GM19193 (cell line): ENCODE measurements around the gene HMG20B.

Source experiments
- POLR2A ChIP-seq: IDR thresholded peaks from 4 replicates; pipeline ENCODE4 v1.6.1; 2011; ENCODE audit not compliant: insufficient read depth, insufficient read length; ENCODE audit errors: extremely low read depth

HMG20B gene

DNA sequence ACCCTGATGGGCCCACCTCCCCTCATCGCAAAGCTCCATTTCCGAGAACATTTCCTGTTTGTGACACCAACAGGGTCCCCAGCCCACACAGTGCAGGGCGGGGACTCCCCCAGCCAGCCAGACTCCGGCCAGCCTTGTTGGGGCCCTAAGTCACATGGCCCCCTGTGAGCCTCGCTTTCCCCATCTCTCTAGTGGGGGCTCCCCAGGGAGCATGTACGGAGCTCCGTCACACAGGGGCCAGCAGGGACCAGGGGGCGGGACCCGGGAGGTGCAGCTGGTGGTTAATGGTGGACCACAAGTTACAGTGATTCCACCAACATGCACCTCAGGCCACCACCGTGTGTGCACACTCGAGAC lies 32.2 kb downstream of the HMG20B start:
- no peak for TF ChIP-seq POLR2A

DNA sequence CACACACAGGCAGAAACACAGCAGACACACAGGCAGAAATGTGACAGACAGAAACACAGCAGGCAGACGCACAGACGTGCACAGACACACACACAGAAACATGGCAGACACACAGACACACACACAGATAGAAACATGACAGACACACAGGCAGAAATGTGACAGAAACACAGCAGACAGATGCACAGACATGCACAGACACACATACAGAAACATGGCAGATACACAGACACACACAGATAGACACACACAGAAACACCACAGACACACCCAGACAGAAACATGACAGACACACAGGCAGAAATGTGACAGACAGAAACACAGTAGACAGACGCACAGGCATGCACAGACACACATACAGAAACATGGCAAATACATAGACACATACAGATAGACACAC lies 32.6 kb downstream of the HMG20B start:
- no peak for TF ChIP-seq POLR2A

DNA sequence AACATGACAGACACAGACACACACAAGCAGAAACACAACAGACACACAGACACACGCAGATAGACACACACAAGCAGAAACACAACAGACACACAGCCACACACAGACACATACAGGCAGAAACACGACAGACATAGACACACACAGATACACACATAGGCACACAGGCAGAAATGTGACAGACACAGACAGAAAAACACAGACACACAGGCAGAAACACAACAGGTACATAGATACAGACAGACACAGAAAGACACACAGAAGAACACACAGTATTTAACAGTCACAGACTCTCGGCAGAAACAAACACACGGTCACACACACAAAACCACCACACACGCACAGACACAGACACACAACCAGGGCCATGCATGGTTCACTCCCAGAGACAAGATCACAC lies 33.0 kb downstream of the HMG20B start:
- TF ChIP-seq POLR2A: no peak

DNA sequence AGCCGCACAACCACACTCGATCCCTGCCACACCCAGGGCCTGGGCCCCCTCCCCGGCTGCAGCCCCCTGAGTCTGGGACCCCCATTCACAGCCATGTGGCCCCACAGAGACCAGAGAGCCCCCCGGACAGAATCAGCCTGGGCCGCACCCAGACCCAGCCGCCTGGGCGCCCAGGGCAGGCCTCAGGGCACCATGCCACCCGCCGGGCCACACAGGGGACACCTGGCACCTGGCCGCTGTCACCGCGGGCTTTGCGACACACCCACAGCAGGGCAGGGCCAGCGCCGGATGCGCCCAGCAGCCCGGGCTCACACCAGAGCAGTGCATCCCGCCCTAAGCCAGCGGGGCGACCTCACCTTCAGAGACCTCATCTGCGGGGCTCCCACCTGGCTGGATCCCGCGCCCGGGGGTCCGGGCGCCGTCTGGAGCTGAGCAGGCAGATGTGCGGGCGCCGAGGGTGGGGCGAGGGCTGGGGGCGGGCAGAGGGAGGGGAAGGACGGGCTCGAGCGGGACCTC lies 33.5 kb downstream of the HMG20B start:
- TF ChIP-seq POLR2A: no peak

DNA sequence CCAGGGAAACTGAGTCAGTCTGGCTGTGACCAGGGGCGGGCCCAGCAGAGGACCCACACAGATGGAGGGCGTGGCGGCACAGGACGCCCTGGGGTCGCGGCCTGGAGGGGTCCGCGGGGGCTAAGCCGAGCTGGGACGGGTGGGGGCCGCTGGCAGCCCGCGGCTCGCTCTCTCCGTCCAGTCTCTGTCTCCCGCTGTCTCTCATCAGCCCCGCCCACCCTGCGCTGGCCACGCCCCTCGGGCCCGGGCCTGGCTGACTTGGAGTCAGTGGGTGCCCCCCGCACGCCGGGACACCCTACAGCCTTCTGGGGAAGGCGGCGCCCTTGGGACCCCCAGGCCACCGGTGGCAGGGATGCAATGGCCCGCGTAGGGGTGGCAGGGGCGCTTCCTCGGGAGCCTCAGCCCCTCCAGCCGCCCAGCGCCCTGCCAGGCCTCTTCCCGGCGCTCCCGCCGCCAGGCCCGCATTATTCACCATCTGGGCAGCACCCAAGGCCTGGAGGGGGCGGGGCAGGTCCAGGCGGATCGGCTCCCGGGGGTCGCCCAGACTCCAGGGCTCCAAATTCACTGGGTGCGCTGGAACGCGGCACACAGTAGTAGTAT lies 34.0 kb downstream of the HMG20B start, which contains the start of gene TBXA2R:
TBXA2R (minus strand) TSS at position 186 of the 600 bp plus-strand sequence. CDS start 6,241 bp downstream, outside the sequence.
- TF ChIP-seq POLR2A: no peak

DNA sequence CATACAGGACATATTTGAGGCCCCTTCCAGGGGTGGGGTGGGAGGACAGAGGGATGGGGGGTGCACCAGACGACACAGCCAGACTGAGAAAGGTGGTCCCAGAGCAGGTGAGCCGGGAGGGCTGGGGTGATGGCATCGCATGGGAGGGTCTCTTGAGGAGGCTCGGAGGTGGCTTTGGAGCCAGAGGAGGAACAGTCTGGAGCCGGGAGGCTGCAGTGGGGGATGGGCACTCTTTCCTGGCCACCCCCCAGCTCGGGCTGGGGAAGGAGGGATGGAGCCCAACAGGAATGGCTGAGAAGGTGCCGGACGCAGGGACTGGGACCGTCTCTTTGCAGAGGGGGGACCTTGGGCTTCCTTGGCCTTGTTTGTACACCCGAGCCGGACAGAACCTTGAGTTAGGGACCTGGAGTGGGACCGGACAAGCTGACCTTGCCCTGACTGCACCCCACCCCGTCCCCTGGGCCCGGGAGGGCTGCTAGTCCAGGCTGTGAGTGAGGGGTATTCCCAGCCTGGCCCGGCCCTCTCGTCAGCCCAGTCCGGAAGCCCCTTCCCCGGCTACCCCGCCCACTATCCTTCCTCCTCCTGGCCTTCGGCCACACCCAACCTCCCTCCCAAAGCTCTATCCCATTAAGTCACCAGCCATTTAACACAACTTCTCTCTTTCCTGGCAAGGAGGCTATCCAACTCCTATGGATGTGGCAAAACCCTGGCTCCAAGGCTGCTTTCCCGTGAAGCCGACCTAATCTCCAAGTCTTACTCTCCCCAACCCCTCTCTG lies 34.7 kb downstream of the HMG20B start:
- TF ChIP-seq POLR2A: no peak

DNA sequence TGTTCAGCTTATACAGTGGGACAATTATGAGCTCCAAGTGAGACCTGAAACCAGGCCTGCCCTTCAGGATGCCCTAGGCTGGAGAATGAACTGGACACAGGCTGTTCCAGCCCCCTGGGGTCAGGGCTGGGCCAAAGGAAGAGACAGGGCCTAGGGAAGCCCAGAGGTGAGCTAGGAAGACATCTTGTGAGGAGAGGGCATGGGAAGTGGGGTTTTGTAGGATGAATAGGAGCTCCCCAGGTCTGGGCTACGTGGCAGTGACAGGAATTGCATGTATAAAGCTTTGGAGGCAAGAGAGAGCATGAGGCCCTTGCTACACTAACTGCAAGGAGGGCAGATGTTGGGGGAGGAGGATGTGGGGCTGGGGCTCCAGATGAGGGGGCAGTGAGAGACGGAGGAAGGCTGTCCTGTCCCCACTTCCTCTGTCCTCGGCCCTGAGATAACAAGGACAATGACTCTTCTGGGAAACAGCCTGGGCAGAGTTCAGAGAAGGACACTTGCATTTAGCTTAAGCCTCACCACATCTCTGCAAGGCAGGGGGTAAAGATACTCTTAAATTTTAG lies 35.4 kb downstream of the HMG20B start:
- no peak for TF ChIP-seq POLR2A

DNA sequence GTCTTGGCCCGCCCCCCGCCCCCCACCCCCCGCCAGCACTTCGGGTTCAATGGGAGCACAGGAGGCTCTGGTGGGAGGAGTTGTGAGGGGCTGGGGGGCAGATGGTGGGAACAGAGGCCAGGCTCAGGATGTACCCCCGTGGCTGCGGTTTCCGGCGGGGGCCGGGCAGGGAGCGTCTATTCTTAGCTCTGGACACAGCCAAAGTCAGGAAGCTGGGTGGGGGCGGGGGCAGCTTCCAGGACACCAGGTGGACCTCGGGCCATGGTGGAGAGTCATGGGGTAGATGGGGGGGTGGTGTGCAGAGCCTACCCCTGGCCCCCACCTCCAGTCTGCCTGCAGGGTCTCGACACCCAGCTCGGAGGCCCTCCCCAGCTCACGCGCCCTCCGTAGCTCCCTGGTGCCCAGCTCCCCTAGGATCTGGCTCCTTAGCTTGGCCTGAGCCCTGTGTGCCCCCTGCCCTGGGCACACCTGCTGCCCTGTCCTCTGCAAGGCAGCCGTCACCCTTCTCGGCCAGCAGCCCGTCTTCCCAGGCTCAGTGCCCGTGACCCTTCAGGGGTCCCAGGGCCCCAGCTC lies 36.1 kb downstream of the HMG20B start:
- no peak for TF ChIP-seq POLR2A

DNA sequence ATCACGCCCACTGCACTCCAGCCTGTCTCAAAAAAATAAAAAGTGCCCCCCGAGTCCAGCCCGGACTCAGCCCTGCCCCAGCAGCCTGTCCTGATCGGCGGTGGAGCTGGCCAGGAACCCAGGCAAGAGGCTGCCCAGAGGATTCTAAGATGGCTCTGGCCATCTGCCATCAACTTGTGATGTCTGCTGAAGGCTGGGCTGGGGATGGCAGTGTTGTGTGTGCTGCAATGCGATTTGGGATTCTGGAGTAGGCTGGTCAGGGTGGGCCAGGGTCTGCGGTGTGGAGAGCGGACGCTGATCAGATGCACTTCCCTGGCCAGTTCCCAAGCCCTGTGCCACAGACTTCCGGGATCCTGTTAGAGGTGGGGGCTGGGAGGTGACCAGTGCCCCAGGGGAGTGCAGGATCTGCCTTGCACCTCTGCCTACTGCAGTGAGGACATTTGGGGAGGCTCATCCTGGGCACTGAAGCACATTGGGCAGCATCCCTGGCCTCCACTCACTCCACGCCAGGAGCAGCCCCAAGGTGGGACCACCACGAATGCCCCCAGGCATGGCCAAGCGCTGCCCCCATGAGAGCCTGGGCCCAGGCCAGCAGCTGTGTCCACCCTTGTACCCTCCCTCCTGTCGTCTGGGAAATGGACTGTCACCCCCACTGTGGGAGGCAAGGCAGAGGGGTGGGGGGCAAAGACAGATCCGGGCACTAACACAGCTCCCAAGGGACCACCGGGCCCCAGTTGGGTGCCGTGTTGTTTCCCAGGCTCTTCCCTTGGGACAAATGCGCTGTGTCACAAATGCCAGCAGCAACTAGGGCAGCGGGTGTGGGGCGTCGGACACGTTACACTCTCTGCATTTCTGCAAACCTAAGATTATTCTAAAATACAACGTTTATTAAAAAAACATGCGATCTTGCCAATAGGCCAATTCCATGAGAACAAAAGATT lies 37.3 kb downstream of the HMG20B start:
- no peak for TF ChIP-seq POLR2A

DNA sequence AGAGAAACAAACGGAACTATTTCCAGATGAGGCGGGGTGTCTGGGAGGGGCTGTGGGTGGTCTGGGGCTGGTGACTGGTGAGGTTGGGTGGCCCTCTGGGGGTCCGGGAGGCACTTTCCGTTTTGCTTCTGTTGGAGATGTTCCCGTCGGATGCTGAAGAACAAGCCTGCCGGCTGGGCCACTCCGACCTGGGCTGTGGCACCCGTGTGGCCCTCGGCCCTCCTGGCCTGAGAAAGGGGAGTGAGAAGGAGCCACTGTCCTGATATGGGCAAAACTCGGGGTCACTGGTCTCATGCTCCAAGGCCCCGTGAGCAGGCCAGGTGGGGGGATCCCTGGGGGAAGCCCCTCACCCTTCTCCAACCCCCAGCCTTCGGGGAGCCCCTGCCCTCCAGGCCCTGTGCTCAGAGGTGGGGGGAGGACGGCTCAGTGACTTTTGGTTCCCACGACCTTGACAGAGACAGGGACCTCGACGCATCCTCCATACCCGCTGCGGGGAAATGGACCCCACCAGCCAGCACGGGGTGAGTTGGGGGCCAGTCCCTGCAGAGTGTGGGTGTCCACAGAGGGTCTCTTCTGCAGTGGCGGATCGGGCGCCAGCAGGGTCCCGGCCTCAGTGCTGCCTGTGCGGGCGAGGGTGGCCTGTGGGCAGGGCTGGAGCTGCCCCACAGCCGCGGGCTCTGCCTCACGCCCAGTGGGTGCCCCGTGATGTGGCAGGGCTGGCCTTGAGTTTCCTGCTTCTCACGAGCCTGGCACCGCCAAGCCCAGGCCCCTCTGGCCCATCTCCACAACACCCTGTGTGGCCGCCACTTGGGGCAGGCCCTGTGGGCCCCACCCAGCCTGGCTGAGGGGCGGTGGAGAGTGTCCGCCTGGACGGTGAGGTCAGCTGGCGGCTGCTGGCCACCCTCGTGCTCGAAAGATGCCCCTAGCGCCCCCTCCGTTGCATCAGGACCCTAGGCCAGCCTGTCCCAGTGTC lies 38.3 kb downstream of the HMG20B start:
- TF ChIP-seq POLR2A: no peak

DNA sequence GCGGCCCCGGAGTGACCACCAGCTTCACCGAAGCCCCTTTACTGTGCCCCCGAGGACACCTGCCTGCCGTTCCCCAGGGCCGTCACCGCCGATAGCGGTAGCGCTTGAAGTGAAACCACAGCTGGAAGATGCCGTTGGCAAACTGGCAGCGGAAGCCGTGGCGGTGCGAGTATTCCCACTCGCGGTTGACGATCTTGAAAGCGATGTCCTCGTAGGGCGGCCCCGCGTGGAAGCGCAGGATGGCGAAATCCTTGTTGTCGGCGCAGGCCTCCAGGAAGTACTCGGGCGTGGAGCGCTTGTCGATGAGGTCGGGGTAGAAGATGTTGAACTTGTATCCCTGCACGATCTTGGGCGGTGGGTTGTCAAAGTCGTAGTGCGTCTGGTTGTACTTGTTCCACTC lies 39.1 kb downstream of the HMG20B start:
- TF ChIP-seq POLR2A: no peak

DNA sequence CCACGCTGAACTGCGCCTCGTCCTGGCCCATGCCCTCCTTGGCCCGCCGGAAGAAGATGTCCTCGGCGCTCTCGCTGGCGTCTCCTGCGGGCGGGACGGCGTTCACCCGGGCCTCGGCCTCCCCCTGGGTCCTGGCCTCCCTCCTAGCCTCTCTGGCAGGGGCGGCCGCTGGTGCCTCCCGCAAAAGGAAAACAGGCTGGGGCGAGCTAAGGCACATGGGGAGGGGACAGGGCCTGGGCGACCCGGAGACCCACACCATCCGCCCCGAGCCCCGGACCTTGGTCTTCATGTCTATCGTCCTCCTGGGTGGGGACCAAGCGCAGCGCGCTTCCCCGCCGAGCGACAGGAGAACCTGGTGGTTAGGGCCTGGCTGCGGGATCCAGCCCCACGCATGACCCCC lies 39.6 kb downstream of the HMG20B start:
- TF ChIP-seq POLR2A: no peak

DNA sequence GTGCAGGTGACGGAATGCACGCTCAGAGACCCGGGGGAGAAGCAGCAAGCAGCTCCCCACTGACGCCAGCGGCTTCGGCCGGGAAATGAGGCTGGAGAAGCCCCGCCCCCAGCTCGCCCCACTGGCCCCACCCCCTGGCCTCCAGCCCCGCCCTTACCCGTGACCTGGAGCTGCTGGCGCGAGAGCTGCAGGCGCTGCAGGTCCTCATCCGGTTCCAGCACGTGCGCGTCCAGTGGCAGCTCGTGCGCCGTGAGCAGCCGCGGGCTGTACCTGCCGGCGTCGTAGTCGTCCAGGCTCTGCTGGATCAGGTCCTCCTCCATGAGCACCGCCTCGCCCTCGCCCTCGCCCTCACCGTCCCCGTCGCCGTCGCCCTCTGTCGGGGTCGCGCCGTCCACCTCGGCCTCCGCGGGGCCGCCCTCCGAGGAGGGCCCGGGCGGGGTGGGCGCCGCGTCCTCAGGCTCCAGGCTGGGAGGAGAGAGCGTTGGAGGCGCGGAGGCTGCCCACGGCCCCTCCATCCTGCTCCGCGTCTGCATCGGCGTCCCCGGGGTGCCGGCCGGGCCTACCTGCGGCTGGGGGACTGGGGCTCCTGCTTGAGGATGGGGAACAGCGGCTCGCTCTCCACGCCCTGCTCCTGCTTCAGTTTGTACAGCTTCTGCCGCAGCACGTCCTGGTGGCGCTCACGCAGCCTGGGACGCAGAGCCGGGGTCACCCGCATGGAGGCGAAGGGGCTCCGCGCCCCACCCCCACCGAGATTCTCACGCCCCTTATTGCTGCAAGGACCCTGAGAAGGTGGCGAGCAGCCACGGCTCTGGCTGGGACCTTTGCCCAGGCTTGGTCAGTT lies 40.4 kb downstream of the HMG20B start:
- no peak for TF ChIP-seq POLR2A
